HepG2 (cell line): ENCODE measurements around the gene TEF. TPM values are rescaled to one million over a fixed set of nuclear protein-coding genes. Genes with fewer than 3 reads are reported as not detected.

Experiments used
- ATAC-seq: fragments of 200-7000 bp; cut with Tn5 transposase; 3 replicates; pipeline ENCODE4 v1.9.1; 2020; ENCODE audit warnings: mild to moderate bottlenecking, moderate library complexity
- BruUV-seq: library from RNA; stranded (reverse); fragments of 400-500 nt; replicated peaks from 2 replicates; lab custom pipeline; 2021; lab: Mats Ljungman, UMichigan
- CTCF ChIA-PET: fragments of 300-600 bp; formaldehyde crosslinking; extraction: SDS; loops from one replicate; lab custom pipeline; 2021; ENCODE audit warnings: low total read pairs, inconsistent platforms, low intra/inter-chr PET ratio; lab: Yijun Ruan, JAX
- POLR2A ChIA-PET: fragments of 350-600 bp; sonication (Branson Sonifier 250); formaldehyde crosslinking; loops from one replicate; lab custom pipeline; 2020; ENCODE audit warnings: antibody characterized with exemption, inconsistent platforms; lab: Yijun Ruan, JAX
- DNase-seq: peaks from one replicate; pipeline ENCODE4 v3.0.0-alpha.2; 2015; ENCODE audit warnings: low spot score
- FAIRE-seq: peaks from 3 replicates; lab custom pipeline; 2011; peaks lifted over from hg19 to GRCh38; lab: Jason Lieb, UNC
- H2AFZ ChIP-seq: one replicate; pipeline ENCODE4 v1.6.1; 2011; ENCODE audit warnings: low read length, inconsistent platforms
- H3K27ac ChIP-seq: fragments of 300-600 bp; 3 replicates; pipeline ENCODE4 v1.8.0; 2011; ENCODE audit warnings: mixed run types, mild to moderate bottlenecking, mixed read lengths, low read length, inconsistent platforms; ENCODE audit not compliant: insufficient read depth; ENCODE audit errors: extremely low read length
- H3K27me3 ChIP-seq, 2 experiments: fragments of 200-600 bp in 1 of 2; 2 replicates in 1 of 2; 3 replicates in 1 of 2; pipeline versions ENCODE4 v1.6.0 to v1.8.0; 2011; ENCODE audit warnings: low read length in 2 of 2, mild to moderate bottlenecking in 2 of 2, moderate library complexity in 2 of 2, inconsistent platforms in 1 of 2; ENCODE audit not compliant: insufficient read depth in 2 of 2, control insufficient read depth in 1 of 2
- H3K36me3 ChIP-seq, 2 experiments: fragments of 200-600 bp in 1 of 2; replicated peaks in 1 of 2; 2 replicates in 1 of 2; 3 replicates in 1 of 2; pipeline versions ENCODE4 v1.5.1 to v1.8.0; 2011; ENCODE audit warnings: low read length in 2 of 2, inconsistent platforms in 1 of 2; ENCODE audit not compliant: insufficient read depth in 2 of 2, control insufficient read depth in 1 of 2
- H3K4me1 ChIP-seq: 2 replicates; pipeline ENCODE4 v1.5.1; 2012; ENCODE audit warnings: low read length, inconsistent platforms; ENCODE audit not compliant: insufficient read depth
- H3K4me2 ChIP-seq: 2 replicates; pipeline ENCODE4 v1.6.0; 2011; ENCODE audit warnings: low read depth, low read length, inconsistent platforms
- H3K4me3 ChIP-seq, 3 experiments: fragments of 200-600 bp in 1 of 3; sonication (generic), shearing (Covaris generic) in 1 of 3; replicated peaks in 1 of 3; 2 replicates each; pipeline ENCODE4 v1.5.1; 2011 to 2016; ENCODE audit warnings: low read length in 3 of 3, inconsistent platforms in 2 of 3, low read depth in 2 of 3, mild to moderate bottlenecking in 2 of 3, control low read depth in 1 of 3, mixed read lengths in 1 of 3; ENCODE audit not compliant: insufficient read depth in 1 of 3
- H3K79me2 ChIP-seq: one replicate; pipeline ENCODE4 v1.6.1; 2011; ENCODE audit warnings: low read length, inconsistent platforms; ENCODE audit not compliant: insufficient read depth
- H3K9ac ChIP-seq: 2 replicates; pipeline ENCODE4 v1.6.0; 2011; ENCODE audit warnings: mild to moderate bottlenecking, low read depth, low read length, inconsistent platforms; ENCODE audit not compliant: insufficient read depth
- H3K9me3 ChIP-seq: 2 replicates; pipeline ENCODE4 v1.5.1; 2012; ENCODE audit warnings: mild to moderate bottlenecking, low read length
- H4K20me1 ChIP-seq: 2 replicates; pipeline ENCODE4 v1.6.0; 2011; ENCODE audit warnings: inconsistent platforms, mild to moderate bottlenecking, low read length, moderate library complexity; ENCODE audit not compliant: insufficient read depth
- HNF1B ChIP-seq: sonication (generic); formaldehyde crosslinking; IDR thresholded peaks from 2 replicates; pipeline ENCODE4 v1.5.1; 2020; ENCODE audit warnings: mild to moderate bottlenecking, moderate library complexity, missing genetic modification reagents
- ZBTB4 ChIP-seq: sonication (generic); formaldehyde crosslinking; IDR thresholded peaks from 2 replicates; pipeline ENCODE4 v1.4.0; 2020; ENCODE audit warnings: missing genetic modification reagents, mild to moderate bottlenecking, borderline replicate concordance
- ZFP82 ChIP-seq: sonication (generic); formaldehyde crosslinking; IDR thresholded peaks from 2 replicates; pipeline ENCODE4 v1.5.1; 2020; ENCODE audit warnings: mild to moderate bottlenecking, missing genetic modification reagents, borderline replicate concordance
- ZNF484 ChIP-seq: sonication (generic); formaldehyde crosslinking; IDR thresholded peaks from 2 replicates; pipeline ENCODE4 v1.5.1; 2020; ENCODE audit warnings: mild to moderate bottlenecking, low read depth, missing genetic modification reagents, borderline replicate concordance
- ZNF629 ChIP-seq: sonication (generic); formaldehyde crosslinking; conservative IDR thresholded peaks from 2 replicates; pipeline ENCODE4 v1.5.0; 2020; ENCODE audit warnings: missing genetic modification reagents
- ZUFSP ChIP-seq: sonication (generic); formaldehyde crosslinking; IDR thresholded peaks from 2 replicates; pipeline ENCODE4 v1.9.0; 2021; ENCODE audit warnings: missing genetic modification reagents, mild to moderate bottlenecking, borderline replicate concordance
- WGBS: methylation state at CpG from one replicate; pipeline ENCODE4 v1.1.6; 2017; ENCODE audit warnings: low lambda C conversion rate; 5-methylcytosine and 5-hydroxymethylcytosine counted together
- in situ Hi-C: cut with HindIII; loops from 2 replicates; pipeline ENCODE4 v1.10.0; 2017; ENCODE audit warnings: low pct_unique_long_range_greater_than_20kb; ENCODE audit not compliant: extremely low pct_ligation_motif_present
- intact Hi-C: fragments of 100-400 bp; cut with micrococcal nuclease; formaldehyde crosslinking; loops from one replicate; pipeline ENCODE4 v1.10.0; 2022; ENCODE audit not compliant: unreplicated experiment
- polyA plus RNA-seq, 8 experiments: library from polyadenylated mRNA; depleted of rRNA in 3 of 8; stranded (reverse) in 7 of 8; unstranded in 1 of 8; fragments of >200 nt; fragmentation: Illumina TruSeq in 4 of 8; extraction: Trizol in 4 of 8; gene quantifications; 2 replicates each; pipeline versions ENCODE4 v1.2.1 to v1.2.3, GENCODE V29; 2011 to 2016; ENCODE audit warnings: low read depth in 4 of 8, missing spikeins in 1 of 8, mixed read lengths in 1 of 8; ENCODE audit not compliant: insufficient read depth in 1 of 8
- total RNA-seq, 5 experiments: library from RNA; depleted of rRNA; stranded (reverse); fragments of >200 nt; fragmentation: Illumina TruSeq; extraction: Trizol; gene quantifications; 2 replicates each; pipeline ENCODE4 v1.2.3, GENCODE V29; 2016; ENCODE audit warnings: low read depth in 1 of 5

The TEF gene
- total and polyA plus RNA-seq, 2 of the 13 experiments (the other 11 are each of a cell fraction or from before 2014, with no cell fraction given), result 7.6 to 11.2 TPM

- TF ChIP-seq ZUFSP (CRISPR knock-in tag) (no peak), ZFP82 (CRISPR knock-in tag) (no peak), ZBTB4 (CRISPR knock-in tag) (no peak), ZNF484 (CRISPR knock-in tag) (no peak)
Observed at GRCh38 chr22:41406410-41406809, 24.7 kb downstream of the TEF start (continued).

- WGBS, result 63% methylated on average over 3 of the region's 3 CpGs
- no peak overlapping the region for H3K27ac ChIP-seq
- no peaks in the 10 kb centered on the region for H3K79me2 ChIP-seq
- no TSS peak for BruUV-seq
- H3K4me2 ChIP-seq, result no peak overlapping the region
- in situ Hi-C loops, result no loop called here
- H4K20me1 ChIP-seq, result no peaks in the 10 kb centered on the region
- FAIRE-seq, result no peak
- no peak overlapping the region for H2AFZ ChIP-seq
- no peaks in the 10 kb centered on the region for H3K9me3 ChIP-seq
- peaks cover 0 to 1% of the 10 kb centered on the region in 2 experiments; a peak in 1 of 5 replicates for H3K27me3 ChIP-seq
- H3K9ac ChIP-seq, result no peak overlapping the region
- CTCF ChIA-PET, result no interaction called here
- no peak for DNase-seq
- H3K4me3 ChIP-seq, result no peak overlapping the region
- peak; percentile 61 for TF ChIP-seq ZNF629 (CRISPR knock-in tag)
- no peak for TF ChIP-seq HNF1B (CRISPR knock-in tag)
- no peaks in the 10 kb centered on the region for H3K36me3 ChIP-seq
- POLR2A ChIA-PET, result interaction anchor here (0.7 to 1.3 kb wide), 3 partner anchors 36 to 46 kb away, joined by 3 read pairs; no protein-coding TSS in a partner anchor
- intact Hi-C loops, result no loop called here
- ATAC-seq, result no peak
- H3K4me1 ChIP-seq, result peaks cover 50% of the 10 kb centered on the region
Observed at GRCh38 chr22:41407433-41407832, 25.7 kb downstream of the TEF start.
